Stimulated activated CD4-positive, alpha-beta T cell treated with anti-CD3 and anti-CD28 coated beads, Interleukin-1b, Interleukin-23, amount 100 ng/mL, for 24 hours (primary cell): ENCODE results near the gene RCBTB2.
A peak's percentile ranks its signal among the peaks of the same experiment; 100 is the strongest.

Source experiments
- DNase-seq, 4 experiments: peaks; one replicate each; pipeline ENCODE4 v3.0.0-alpha.2; 2020; ENCODE audit warnings: low read depth in 4 of 4, low spot score in 1 of 4

Gene RCBTB2

DNA sequence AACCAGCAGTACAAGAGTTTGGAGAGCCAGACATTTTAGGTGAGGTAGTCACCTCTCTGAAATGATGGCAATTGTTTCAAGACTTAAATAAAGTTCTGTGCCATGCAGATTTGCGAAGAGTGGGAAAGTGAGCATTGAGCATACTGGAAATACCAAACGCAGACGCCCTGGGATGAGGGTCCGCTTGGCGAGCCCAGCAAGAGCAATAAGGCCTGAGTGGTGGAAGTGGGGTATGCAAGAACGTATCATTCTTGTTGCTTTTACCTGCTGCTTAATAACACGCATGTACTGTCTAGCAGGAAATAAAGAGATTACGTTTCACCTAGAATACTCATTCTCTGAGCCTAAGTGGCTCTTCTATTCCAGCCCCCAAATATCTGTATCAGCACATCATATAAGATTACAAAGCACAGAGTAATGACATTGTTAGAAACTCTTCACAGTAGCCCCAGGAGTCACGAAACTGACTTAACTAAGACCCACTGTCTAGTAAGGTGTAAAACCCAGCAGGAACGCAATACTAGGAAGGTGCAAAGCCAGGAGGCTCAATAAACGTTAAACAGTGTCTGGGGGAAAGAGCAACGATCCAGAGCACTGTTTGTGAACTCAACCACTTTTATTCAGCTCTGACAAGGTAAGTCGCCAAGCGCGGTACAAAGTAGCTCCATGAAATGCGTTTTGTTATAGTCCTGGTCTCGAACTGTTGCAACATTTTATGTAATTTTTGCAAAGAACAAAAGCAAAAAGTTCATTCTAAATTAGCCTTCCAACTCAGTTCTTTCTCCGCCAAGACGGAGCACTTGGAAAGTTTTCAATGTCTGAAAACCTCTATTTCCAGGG lies 1.2 kb downstream of the RCBTB2 start:
- peak in 1 of 4 experiments; percentile 5 for DNase-seq

DNA sequence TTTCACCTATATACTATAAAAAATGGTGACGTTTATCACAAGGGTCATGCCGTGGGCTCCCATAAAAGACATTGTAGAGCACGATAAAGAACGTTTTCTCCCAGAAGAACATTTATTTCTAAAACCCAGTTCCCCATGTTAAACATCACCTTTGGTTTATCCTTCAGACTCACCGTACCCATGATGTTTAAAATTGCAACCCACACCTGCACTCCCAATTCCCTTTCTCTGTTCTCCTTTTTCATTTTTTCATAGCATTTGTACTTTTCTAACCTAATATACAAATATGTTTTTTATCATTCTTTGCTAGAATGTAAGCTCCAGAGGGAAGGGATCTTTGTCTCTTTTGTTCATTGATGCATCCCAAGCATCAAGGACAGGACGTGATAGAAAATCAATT lies 2.0 kb downstream of the RCBTB2 start:
- no peak for DNase-seq

DNA sequence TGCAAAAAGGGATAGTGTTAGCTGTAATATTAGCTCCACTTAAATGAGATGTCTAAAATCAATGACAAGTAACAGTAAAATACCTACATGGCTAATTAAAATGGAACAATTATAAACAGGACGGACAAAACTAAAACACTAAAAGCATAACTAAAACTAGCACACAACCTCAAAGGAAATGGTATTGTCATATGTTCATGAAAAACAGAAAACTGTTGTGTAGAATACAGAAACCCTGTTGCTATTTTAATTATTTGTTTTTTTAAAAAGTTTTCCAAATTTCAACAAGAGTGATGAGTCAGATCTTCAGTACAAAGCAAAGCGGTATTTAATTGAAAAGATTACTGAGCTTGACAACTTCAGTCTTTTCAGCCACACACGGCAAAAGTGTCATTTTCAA lies 4.2 kb downstream of the RCBTB2 start:
- DNase-seq, result no peak

GRCh38 chr13:48527955-48528354 lies 4.9 kb downstream of the RCBTB2 start:
- DNase-seq, result no peak

DNA sequence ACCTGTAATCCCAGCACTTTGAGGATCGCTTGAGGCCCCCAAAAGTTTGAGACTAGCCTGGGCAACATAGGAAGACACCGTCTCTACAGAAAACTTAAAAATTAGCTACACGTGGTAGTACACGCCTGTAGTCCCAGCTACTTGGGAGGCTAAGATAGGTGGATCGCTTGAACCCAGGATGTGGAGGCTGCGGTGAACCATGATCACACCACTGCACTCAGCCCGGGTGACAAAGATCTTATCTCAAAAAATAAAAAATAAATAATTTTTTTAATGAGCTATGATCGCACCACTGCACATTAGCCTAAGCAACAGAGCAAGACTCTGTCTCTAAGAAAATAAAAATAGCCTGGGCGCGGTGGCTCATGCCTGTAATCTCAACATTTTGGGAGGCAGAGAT lies 6.6 kb downstream of the RCBTB2 start:
- DNase-seq, result no peak

DNA sequence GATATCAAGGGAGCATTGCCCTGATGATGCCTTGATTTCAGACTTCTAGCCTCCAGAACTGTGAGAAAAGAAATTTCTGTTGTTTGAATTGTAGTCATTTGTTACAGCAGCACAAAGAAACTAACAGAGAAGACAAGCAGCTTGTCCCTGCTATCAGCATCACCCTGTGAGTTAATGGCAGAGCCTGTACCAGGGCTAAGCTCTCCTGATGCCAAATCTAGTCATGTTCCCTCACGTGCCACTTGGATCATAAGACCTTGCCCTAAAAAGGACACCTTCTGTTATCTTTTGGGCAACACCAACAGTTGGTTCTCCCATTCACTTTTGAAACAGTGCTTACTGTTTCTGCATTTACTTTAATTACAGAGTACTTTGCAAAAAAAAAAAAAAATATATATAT lies 14.8 kb downstream of the RCBTB2 start:
- DNase-seq, result no peak

- DNase-seq, result no peak
Measured at GRCh38 chr13:48515732-48516131, 17.1 kb downstream of the RCBTB2 start.

DNA sequence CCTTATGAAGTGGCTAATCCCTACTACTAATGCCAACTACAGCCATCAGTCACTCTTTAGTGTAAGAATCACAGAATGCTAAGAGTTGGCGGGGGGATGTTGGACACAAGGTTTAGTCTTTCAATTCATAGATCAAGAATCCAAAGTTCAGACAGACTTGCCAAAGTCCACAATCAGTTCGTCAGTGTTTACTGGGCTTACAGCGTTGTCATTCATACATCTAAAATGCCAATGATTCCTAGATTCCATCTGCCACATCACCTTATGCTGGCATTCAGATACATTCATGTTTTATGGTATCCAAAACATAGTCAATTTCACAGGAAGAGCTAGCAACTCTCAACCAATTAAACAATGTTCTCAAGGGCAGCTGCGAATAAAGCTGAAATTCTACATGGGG lies 18.1 kb downstream of the RCBTB2 start:
- DNase-seq, result no peak

DNA sequence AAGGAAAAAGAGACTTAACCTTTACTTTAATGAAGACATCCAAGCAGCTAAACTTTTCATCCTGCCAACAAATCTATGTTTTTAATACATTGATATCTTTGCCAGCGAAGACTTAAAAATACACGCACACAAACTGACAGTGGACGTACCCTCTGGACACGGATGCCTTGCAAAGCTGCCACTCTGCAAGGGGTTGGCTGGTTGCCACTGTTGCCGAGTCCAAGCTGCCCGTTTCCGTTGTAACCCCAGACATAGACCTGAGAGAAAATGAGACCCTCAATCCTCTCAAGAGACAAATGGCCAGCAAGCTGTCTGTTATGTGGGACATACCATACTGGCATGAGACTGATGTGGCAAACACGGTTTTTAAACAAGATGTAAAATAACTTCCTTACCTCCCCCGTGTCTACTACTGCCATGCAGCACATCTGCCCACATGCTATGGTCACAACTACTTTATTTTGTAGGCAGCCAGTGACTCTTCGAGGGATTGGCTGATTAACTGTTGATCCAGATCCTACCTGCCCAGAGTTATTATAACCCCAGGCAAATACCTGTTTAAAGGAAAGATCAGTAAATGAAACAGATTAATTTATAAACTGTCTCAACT lies 21.2 kb downstream of the RCBTB2 start:
- DNase-seq, result no peak

GRCh38 chr13:48510698-48511097 lies 22.2 kb downstream of the RCBTB2 start:
- no peak for DNase-seq

DNA sequence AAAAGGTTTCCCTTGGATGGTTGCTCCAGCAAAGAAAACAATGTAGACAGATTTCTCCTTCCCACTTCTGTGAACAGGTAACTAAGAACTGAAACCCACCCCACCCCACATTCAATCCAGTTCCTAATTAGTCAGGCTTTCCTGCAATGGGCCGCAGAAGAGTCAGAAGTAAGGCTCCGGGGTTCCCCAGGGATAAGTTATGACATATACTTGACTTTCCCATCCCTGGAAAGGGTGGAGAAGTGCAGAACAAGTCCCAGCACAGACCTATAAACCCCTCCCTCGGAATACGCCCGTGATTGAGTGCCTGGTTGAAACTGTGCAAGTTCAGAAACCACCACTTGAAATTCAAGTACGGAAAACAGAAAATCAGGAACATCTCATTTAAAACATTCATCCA lies 24.9 kb downstream of the RCBTB2 start:
- no peak for DNase-seq

DNA sequence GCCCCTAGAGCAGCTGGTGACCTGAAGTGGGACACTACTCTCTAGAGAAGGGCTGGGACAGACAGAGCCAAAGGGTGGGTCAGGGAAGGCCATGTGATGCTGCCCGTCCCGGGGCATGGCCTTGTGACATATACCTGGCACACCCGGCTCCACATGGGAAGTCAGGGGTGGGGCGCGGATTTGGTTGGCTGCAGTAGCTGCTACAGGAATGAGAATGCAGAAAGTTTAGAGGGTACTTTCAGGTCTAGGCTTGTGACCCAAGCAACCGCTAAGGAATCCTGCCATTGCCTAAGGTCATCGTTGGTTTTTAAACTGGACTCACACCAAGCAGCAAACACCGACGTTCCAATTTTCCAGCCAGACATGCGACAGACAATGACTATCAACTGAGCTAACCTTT lies 25.9 kb downstream of the RCBTB2 start:
- DNase-seq, result no peak

DNA sequence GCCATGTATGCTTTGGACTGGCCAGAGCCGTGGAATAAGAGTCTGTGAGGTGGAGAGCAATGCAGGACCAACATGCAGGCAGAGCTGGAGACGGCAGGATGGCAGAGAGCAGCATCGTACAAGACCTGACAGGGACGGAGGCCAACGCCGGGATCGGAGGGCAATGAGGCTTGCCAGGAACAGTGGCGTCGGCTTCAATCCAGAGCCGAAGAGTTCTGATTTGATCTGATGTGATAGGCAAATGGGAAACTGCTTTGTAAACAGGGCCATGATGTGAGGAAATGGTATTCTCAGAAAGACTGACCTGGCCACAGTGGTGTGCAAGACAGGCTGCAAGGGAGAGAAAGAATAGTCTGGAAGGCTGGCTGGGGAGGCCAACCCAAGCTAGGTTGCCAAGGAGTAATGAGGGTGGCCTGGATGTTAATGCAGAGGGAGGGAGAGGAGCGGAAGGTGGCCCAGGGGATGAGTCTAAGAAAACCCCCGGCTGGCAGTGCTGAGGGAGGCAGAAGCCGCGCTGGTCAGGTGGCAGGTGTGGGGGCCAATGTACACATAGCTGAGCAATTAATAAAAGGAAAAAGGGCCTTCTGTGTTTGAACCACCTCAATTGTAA lies 26.7 kb downstream of the RCBTB2 start:
- no peak for DNase-seq

DNA sequence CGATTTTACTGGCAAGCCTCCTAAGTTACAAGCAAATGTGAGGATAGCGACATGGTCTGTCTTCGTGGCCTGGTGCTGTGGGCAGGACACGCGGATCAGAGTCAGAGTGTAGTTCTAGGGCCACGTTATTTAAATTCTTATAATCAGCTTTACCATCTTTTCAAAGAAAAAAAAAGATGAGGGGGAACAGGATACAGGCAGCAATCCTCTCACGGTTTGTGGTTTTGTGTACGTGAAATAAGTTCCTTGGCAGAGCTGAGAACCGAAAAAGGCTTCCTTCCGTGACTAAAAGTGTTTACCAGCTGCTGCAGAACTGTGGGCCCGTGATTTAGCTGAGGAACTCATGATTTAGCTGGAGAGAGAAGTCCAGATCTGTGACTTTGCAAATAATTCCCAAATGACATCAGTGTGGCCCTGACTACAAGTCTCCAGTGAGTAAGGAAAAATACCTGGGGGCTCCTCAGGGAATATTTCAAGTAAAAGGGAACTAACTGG lies 27.2 kb downstream of the RCBTB2 start:
- no peak for DNase-seq

DNA sequence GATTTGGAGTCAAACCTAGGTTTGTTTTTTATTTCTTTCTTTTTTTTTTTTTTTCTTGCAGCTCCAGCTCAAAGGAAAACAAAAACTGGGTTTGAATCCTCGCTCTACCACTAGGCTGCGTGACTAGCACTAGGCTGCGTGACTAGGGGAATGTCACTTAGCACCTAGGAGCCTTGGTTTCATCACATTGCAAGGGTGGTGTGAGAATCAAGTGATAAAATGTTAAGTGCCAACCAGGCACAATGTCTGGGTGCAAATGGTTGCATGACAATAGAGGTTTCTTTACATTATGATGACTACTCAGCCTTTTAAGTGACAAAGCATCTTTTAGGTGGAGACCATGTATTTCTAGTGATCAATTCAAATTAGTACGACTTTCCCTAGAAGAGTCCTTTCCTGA lies 27.9 kb downstream of the RCBTB2 start:
- DNase-seq, result no peak

GRCh38 chr13:48504606-48505005 lies 28.3 kb downstream of the RCBTB2 start:
- no peak for DNase-seq

DNA sequence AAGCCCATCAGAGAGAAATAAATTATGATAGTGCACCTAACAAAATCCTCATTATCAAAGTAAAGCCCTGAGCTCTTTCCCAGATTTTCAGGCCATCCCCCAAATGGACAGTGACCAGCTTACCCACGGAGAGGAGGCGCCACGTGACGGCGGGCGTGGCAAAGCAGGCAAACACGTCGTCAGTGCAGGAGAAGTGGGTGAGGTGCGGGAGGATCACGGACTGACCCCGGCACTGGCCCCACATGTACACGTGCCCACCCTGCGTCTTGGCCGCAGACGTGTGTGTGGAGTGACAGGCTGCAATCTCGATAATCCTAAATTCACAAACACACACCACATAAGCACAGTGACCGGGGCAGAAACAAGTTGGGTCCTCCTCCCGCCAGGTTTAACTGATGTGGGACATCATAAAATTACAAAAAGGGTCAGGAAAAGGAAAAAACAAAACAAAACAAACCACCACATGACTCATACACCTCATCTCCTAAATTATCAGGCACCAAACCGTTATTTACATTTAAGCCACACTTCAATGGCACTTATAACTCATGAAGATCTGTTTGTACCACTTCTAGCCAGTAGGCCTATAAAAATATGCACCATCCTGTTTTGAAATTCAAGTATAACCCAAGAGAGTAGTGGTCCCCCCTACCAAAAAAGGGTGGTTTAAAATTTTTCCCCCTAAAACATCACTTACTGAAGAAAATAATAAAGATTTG lies 30.1 kb downstream of the RCBTB2 start:
- no peak for DNase-seq

GRCh38 chr13:48501705-48502104 lies 31.2 kb downstream of the RCBTB2 start:
- DNase-seq, result no peak

DNA sequence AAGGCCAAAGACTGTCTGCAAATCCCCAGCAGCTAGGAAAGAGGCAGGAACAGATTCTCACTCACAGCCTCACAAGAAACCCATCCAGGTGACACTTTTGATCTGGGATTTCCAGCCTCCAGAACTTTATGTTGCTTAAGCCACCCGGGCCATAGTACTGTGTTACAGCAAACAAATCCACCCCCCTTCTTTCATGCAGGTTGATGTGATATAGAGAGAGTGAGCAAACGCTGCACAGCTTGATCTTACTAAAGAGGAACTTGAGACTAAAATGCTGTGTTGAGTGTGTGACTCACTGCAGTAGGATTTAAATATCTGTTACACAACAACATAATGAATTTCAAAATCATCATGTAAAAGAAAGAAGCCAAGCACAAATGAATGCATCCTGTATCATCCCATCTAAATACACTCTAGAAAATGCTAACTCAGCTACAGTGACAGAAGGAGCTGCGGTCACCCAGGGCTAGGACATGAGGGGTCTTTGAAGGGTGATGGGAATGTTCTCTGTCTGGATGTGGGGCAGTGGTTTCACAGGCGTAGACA lies 32.2 kb downstream of the RCBTB2 start:
- no peak for DNase-seq

GRCh38 chr13:48497669-48498068 lies 35.2 kb downstream of the RCBTB2 start:
- no peak for DNase-seq
